HEK293 (cell line): Measurements from ENCODE around the gene VWA3A.

Experiments used
- BCL11B ChIP-seq: fragments of 450-650 bp; formaldehyde crosslinking; IDR thresholded peaks from 2 replicates; pipeline ENCODE4 v1.5.1; 2016; ENCODE audit warnings: low read depth, missing biosample characterization, missing genetic modification characterization
- IKZF3 ChIP-seq: fragments of 450-650 bp; IDR thresholded peaks from 2 replicates; pipeline ENCODE4 v1.5.0; 2018; ENCODE audit warnings: missing biosample characterization, mild to moderate bottlenecking, missing genetic modification characterization, moderate library complexity
- MYNN ChIP-seq: fragments of 450-650 bp; formaldehyde crosslinking; IDR thresholded peaks from 2 replicates; pipeline ENCODE4 v1.5.1; 2016; ENCODE audit warnings: missing biosample characterization, missing genetic modification characterization, borderline replicate concordance
- MZF1 ChIP-seq: fragments of 450-650 bp; formaldehyde crosslinking; IDR thresholded peaks from 2 replicates; pipeline ENCODE4 v1.5.1; 2017; ENCODE audit warnings: missing biosample characterization, missing genetic modification characterization, borderline replicate concordance
- PATZ1 ChIP-seq: fragments of 450-650 bp; formaldehyde crosslinking; IDR thresholded peaks from 2 replicates; pipeline ENCODE4 v1.5.1; 2016; ENCODE audit warnings: missing biosample characterization, missing genetic modification characterization
- TCF7L2 ChIP-seq: IDR thresholded peaks from 2 replicates; pipeline ENCODE4 v1.6.1; 2011; ENCODE audit warnings: low read depth, mild to moderate bottlenecking, inconsistent platforms, low read length, moderate library complexity, borderline replicate concordance
- TSHZ1 ChIP-seq: fragments of 450-650 bp; formaldehyde crosslinking; IDR thresholded peaks from 2 replicates; pipeline ENCODE4 v1.5.1; 2016; ENCODE audit warnings: missing biosample characterization, missing genetic modification characterization, borderline replicate concordance
- YY2 ChIP-seq: fragments of 450-650 bp; formaldehyde crosslinking; IDR thresholded peaks from 2 replicates; pipeline ENCODE4 v1.5.1; 2016; ENCODE audit warnings: missing biosample characterization, missing genetic modification characterization
- ZBTB17 ChIP-seq: fragments of 450-650 bp; formaldehyde crosslinking; IDR thresholded peaks from 2 replicates; pipeline ENCODE4 v1.5.1; 2016; ENCODE audit warnings: missing biosample characterization, missing genetic modification characterization
- ZEB2 ChIP-seq: fragments of 450-650 bp; formaldehyde crosslinking; IDR thresholded peaks from 2 replicates; pipeline ENCODE4 v1.5.1; 2016; ENCODE audit warnings: missing biosample characterization, missing genetic modification characterization
- ZNF175 ChIP-seq: fragments of 450-650 bp; formaldehyde crosslinking; IDR thresholded peaks from 2 replicates; pipeline ENCODE4 v1.5.1; 2016; ENCODE audit warnings: missing biosample characterization, missing genetic modification characterization
- ZNF24 ChIP-seq: fragments of 450-650 bp; formaldehyde crosslinking; IDR thresholded peaks from 2 replicates; pipeline ENCODE4 v1.5.1; 2016; ENCODE audit warnings: missing biosample characterization, missing genetic modification characterization
- ZNF292 ChIP-seq: fragments of 450-650 bp; formaldehyde crosslinking; IDR thresholded peaks from 2 replicates; pipeline ENCODE4 v1.5.1; 2016; ENCODE audit warnings: low read depth, missing biosample characterization, missing genetic modification characterization, borderline replicate concordance
- ZNF311 ChIP-seq: fragments of 450-650 bp; formaldehyde crosslinking; IDR thresholded peaks from 2 replicates; pipeline ENCODE4 v1.5.1; 2017; ENCODE audit warnings: missing biosample characterization, missing genetic modification characterization, borderline replicate concordance
- ZNF354C ChIP-seq: fragments of 450-650 bp; formaldehyde crosslinking; IDR thresholded peaks from 2 replicates; pipeline ENCODE4 v1.5.1; 2016; ENCODE audit warnings: missing biosample characterization, missing genetic modification characterization, low read depth, borderline replicate concordance
- ZNF391 ChIP-seq: fragments of 450-650 bp; formaldehyde crosslinking; IDR thresholded peaks from 2 replicates; pipeline ENCODE4 v1.5.1; 2016; ENCODE audit warnings: low read depth, missing biosample characterization, missing genetic modification characterization, borderline replicate concordance
- ZNF548 ChIP-seq: fragments of 450-650 bp; formaldehyde crosslinking; IDR thresholded peaks from 2 replicates; pipeline ENCODE4 v1.5.1; 2016; ENCODE audit warnings: missing biosample characterization, missing genetic modification characterization
- ZNF585B ChIP-seq: fragments of 450-650 bp; formaldehyde crosslinking; IDR thresholded peaks from 2 replicates; pipeline ENCODE4 v1.5.1; 2016; ENCODE audit warnings: missing biosample characterization, missing genetic modification characterization
- ZNF623 ChIP-seq: fragments of 450-650 bp; formaldehyde crosslinking; IDR thresholded peaks from 2 replicates; pipeline ENCODE4 v1.5.1; 2016; ENCODE audit warnings: missing biosample characterization, missing genetic modification characterization
- ZNF660 ChIP-seq: fragments of 450-650 bp; IDR thresholded peaks from 2 replicates; pipeline ENCODE4 v1.5.1; 2018; ENCODE audit warnings: missing biosample characterization, mild to moderate bottlenecking, missing genetic modification characterization
- ZNF76 ChIP-seq: fragments of 450-650 bp; formaldehyde crosslinking; IDR thresholded peaks from 2 replicates; pipeline ENCODE4; 2016; ENCODE audit warnings: low read depth, missing biosample characterization, missing genetic modification characterization, borderline replicate concordance
- ZSCAN18 ChIP-seq: fragments of 450-650 bp; formaldehyde crosslinking; IDR thresholded peaks from 2 replicates; pipeline ENCODE4 v1.5.1; 2016; ENCODE audit warnings: missing biosample characterization, missing genetic modification characterization
- TF ChIP-seq, protein P1 (sequence below): fragments of 450-650 bp; formaldehyde crosslinking; IDR thresholded peaks from 2 replicates; pipeline ENCODE4 v1.5.1; 2017; ENCODE audit warnings: missing biosample characterization, missing genetic modification characterization
- TF ChIP-seq, protein P2 (sequence below): fragments of 450-650 bp; formaldehyde crosslinking; IDR thresholded peaks from 2 replicates; pipeline ENCODE4 v1.5.1; 2016; ENCODE audit warnings: missing biosample characterization, missing genetic modification characterization, borderline replicate concordance

Gene VWA3A

GRCh38 chr16:22190776-22191531, 98.6 kb downstream of the VWA3A start (continued):
- TF ChIP-seq PATZ1 (tag by site-specific recombination) (peak; percentile 84), ZNF311 (tag by site-specific recombination) (no peak), ZNF354C (no peak), MYNN (tag by site-specific recombination) (no peak), TCF7L2 (no peak), ZSCAN18 (tag by site-specific recombination) (no peak), ZNF623 (no peak), ZNF292 (no peak), ZEB2 (tag by site-specific recombination) (no peak), ZNF391 (tag by site-specific recombination) (no peak), ZNF548 (tag by site-specific recombination) (no peak), MZF1 (tag by site-specific recombination) (no peak), ZNF585B (no peak), ZNF76 (tag by site-specific recombination) (peak; percentile 14; the same call in 1 of the 2 replicates), ZNF660 (peak; percentile 16; the same call in 1 of the 2 replicates), ZBTB17 (tag by site-specific recombination) (peak; percentile 92), IKZF3 (tag by site-specific recombination) (peak; percentile 84), BCL11B (tag by site-specific recombination) (peak; percentile 81), YY2 (tag by site-specific recombination) (no peak), ZNF175 (no peak), TSHZ1 (no peak), ZNF24 (tag by site-specific recombination) (no peak)
- TF ChIP-seq, protein P1, sequence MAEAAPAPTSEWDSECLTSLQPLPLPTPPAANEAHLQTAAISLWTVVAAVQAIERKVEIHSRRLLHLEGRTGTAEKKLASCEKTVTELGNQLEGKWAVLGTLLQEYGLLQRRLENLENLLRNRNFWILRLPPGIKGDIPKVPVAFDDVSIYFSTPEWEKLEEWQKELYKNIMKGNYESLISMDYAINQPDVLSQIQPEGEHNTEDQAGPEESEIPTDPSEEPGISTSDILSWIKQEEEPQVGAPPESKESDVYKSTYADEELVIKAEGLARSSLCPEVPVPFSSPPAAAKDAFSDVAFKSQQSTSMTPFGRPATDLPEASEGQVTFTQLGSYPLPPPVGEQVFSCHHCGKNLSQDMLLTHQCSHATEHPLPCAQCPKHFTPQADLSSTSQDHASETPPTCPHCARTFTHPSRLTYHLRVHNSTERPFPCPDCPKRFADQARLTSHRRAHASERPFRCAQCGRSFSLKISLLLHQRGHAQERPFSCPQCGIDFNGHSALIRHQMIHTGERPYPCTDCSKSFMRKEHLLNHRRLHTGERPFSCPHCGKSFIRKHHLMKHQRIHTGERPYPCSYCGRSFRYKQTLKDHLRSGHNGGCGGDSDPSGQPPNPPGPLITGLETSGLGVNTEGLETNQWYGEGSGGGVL (tag by site-specific recombination) = no peak
- TF ChIP-seq, protein P2, sequence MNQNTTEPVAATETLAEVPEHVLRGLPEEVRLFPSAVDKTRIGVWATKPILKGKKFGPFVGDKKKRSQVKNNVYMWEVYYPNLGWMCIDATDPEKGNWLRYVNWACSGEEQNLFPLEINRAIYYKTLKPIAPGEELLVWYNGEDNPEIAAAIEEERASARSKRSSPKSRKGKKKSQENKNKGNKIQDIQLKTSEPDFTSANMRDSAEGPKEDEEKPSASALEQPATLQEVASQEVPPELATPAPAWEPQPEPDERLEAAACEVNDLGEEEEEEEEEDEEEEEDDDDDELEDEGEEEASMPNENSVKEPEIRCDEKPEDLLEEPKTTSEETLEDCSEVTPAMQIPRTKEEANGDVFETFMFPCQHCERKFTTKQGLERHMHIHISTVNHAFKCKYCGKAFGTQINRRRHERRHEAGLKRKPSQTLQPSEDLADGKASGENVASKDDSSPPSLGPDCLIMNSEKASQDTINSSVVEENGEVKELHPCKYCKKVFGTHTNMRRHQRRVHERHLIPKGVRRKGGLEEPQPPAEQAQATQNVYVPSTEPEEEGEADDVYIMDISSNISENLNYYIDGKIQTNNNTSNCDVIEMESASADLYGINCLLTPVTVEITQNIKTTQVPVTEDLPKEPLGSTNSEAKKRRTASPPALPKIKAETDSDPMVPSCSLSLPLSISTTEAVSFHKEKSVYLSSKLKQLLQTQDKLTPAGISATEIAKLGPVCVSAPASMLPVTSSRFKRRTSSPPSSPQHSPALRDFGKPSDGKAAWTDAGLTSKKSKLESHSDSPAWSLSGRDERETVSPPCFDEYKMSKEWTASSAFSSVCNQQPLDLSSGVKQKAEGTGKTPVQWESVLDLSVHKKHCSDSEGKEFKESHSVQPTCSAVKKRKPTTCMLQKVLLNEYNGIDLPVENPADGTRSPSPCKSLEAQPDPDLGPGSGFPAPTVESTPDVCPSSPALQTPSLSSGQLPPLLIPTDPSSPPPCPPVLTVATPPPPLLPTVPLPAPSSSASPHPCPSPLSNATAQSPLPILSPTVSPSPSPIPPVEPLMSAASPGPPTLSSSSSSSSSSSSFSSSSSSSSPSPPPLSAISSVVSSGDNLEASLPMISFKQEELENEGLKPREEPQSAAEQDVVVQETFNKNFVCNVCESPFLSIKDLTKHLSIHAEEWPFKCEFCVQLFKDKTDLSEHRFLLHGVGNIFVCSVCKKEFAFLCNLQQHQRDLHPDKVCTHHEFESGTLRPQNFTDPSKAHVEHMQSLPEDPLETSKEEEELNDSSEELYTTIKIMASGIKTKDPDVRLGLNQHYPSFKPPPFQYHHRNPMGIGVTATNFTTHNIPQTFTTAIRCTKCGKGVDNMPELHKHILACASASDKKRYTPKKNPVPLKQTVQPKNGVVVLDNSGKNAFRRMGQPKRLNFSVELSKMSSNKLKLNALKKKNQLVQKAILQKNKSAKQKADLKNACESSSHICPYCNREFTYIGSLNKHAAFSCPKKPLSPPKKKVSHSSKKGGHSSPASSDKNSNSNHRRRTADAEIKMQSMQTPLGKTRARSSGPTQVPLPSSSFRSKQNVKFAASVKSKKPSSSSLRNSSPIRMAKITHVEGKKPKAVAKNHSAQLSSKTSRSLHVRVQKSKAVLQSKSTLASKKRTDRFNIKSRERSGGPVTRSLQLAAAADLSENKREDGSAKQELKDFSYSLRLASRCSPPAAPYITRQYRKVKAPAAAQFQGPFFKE (tag by site-specific recombination) = no peak
